Breast epithelium (tissue), 4 donors: Measurements from ENCODE around the gene DNAJC2. TPM values are rescaled to one million over a fixed set of nuclear protein-coding genes. Genes with fewer than 3 reads are reported as not detected.

ENCODE experiments used
- DNase-seq, 2 donors: peaks; one replicate each; pipeline ENCODE4 v3.0.0-alpha.2; 2019; ENCODE audit warnings: low spot score in 2 of 2
- H3K27ac ChIP-seq, 2 donors: fragments of 200-600 bp; sonication (generic) in 1 of 2; one replicate each; pipeline ENCODE4 v1.5.1; 2016 to 2019; ENCODE audit warnings: mild to moderate bottlenecking in 1 of 2
- H3K27me3 ChIP-seq, 2 donors: fragments of 200-600 bp; sonication (generic) in 1 of 2; one replicate each; pipeline versions ENCODE4 v1.5.1 to v1.6.0; 2017 to 2019; ENCODE audit warnings: control low read depth in 1 of 2, mild to moderate bottlenecking in 1 of 2
- H3K36me3 ChIP-seq: fragments of 200-600 bp; one replicate; pipeline ENCODE4 v1.5.1; 2019
- H3K4me1 ChIP-seq, 2 donors: fragments of 200-600 bp; sonication (generic); one replicate each; pipeline ENCODE4 v1.5.1; 2016 to 2019; ENCODE audit warnings: control low read depth in 1 of 2
- H3K4me3 ChIP-seq, 3 donors: fragments of 200-600 bp; sonication (generic); 1 replicate in 2 of 3; 2 replicates in 1 of 3; pipeline ENCODE4 v1.5.1; 2016 to 2019; ENCODE audit warnings: mild to moderate bottlenecking in 3 of 3, moderate library complexity in 2 of 3
- H3K9me3 ChIP-seq, 2 donors: fragments of 200-600 bp; sonication (generic) in 1 of 2; one replicate each; pipeline ENCODE4 v1.5.1; 2016 to 2019; ENCODE audit warnings: control low read depth in 1 of 2
- POLR2A ChIP-seq: fragments of 450-650 bp; IDR thresholded peaks from one replicate; pipeline ENCODE4 v1.6.1; 2016; ENCODE audit warnings: antibody characterized with exemption, mild to moderate bottlenecking, moderate library complexity
- POLR2AphosphoS5 ChIP-seq, 3 donors: sonication (generic); formaldehyde crosslinking; IDR thresholded peaks; one replicate each; pipeline ENCODE4 v1.6.1; 2017; ENCODE audit warnings: antibody characterized with exemption in 3 of 3
- intact Hi-C: fragments of 100-400 bp; cut with DNase I; formaldehyde crosslinking; loops from one replicate; pipeline ENCODE4 v1.15.1; 2023; ENCODE audit warnings: low total_unique reads
- total RNA-seq, 3 donors: library from RNA; depleted of rRNA; stranded (reverse); fragments of >200 nt; gene quantifications; one replicate each; pipeline ENCODE4 v1.1.0, GENCODE V29; 2016
- TF ChIP-seq, protein P1 (sequence below), 3 donors: fragments of 450-650 bp; IDR thresholded peaks; one replicate each; pipeline ENCODE4 v1.5.1; 2016 to 2017; ENCODE audit warnings: antibody characterized with exemption in 3 of 3, mild to moderate bottlenecking in 3 of 3, moderate library complexity in 3 of 3

Gene DNAJC2
- total RNA-seq, 3 donors from 2014 or later = 12.8 to 26.1 (median 21.3) TPM

DNA sequence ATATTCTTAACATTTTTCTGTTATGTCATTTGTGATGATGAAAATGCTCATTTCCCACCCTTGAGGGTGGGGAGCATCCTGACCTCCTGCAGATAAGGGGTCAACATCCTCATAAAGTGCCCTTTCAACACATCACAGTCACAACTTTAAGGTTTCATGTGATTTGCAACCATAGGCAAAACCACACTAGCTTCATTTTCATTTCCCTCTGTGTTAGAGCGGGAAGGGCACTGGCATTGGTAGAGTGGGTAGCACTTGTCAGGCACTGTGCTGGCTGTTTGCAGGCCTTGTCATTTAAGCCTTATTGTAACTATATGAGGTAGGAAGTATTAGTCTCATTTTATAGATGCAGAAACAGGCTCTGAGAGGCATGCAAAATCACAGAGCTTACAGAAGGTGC lies 42.7 kb upstream of the DNAJC2 start:
- no peaks in the 10 kb centered on the region for H3K4me1 ChIP-seq
- TF ChIP-seq POLR2AphosphoS5 (IDR thresholded peaks at IDR 0.05) (no peak), POLR2A (no peak)
- TF ChIP-seq, protein P1, sequence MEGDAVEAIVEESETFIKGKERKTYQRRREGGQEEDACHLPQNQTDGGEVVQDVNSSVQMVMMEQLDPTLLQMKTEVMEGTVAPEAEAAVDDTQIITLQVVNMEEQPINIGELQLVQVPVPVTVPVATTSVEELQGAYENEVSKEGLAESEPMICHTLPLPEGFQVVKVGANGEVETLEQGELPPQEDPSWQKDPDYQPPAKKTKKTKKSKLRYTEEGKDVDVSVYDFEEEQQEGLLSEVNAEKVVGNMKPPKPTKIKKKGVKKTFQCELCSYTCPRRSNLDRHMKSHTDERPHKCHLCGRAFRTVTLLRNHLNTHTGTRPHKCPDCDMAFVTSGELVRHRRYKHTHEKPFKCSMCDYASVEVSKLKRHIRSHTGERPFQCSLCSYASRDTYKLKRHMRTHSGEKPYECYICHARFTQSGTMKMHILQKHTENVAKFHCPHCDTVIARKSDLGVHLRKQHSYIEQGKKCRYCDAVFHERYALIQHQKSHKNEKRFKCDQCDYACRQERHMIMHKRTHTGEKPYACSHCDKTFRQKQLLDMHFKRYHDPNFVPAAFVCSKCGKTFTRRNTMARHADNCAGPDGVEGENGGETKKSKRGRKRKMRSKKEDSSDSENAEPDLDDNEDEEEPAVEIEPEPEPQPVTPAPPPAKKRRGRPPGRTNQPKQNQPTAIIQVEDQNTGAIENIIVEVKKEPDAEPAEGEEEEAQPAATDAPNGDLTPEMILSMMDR (IDR thresholded peaks at IDR 0.05) = no peak
- no peak overlapping the region for H3K27ac ChIP-seq
- DNase-seq = no peak
- no peaks in the 10 kb centered on the region for H3K27me3 ChIP-seq
- no peaks in the 10 kb centered on the region for H3K9me3 ChIP-seq
- H3K4me3 ChIP-seq = no peak overlapping the region
- intact Hi-C loops = no loop called here
- no peaks in the 10 kb centered on the region for H3K36me3 ChIP-seq

- no peaks in the 10 kb centered on the region for H3K9me3 ChIP-seq
- no peaks in the 10 kb centered on the region for H3K4me1 ChIP-seq
- H3K27ac ChIP-seq = no peak overlapping the region
- no peaks in the 10 kb centered on the region for H3K36me3 ChIP-seq
- TF ChIP-seq, protein P1 (IDR thresholded peaks at IDR 0.05) = no peak
- no peak for TF ChIP-seq POLR2A
- no peak for TF ChIP-seq POLR2AphosphoS5 (IDR thresholded peaks at IDR 0.05)
- H3K4me3 ChIP-seq = no peak overlapping the region
- intact Hi-C loops = no loop called here
- H3K27me3 ChIP-seq = no peaks in the 10 kb centered on the region
- DNase-seq = no peak
Observed at GRCh38 chr7:103382032-103382402, 37.5 kb upstream of the DNAJC2 start.

DNA sequence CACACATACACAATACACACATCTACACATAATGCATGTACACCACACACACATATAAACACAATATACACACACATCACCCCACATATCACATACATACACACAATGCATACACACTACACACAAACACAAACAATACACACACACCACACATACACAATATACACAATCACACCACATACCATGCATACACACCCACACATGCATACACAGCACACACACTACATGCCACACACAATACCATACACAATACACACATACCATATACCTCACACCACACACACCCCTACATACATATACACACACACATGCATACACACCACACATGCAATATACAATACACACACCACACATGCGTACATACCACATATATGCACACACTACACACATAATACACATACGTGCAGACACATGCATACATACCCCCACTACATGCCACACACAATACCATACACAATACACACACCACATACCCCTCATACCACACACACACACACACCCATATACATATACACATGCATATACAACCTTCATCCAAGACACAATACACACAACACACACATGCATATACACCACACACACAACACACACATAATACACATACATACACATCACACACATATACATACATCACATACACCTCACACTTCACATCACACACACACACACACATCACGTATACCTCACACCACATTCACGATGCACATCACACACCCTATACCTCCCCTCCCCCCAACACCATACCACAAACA lies 36.9 kb upstream of the DNAJC2 start:
- TF ChIP-seq, protein P1 (IDR thresholded peaks at IDR 0.05) = no peak
- TF ChIP-seq POLR2AphosphoS5 (IDR thresholded peaks at IDR 0.05) = no peak
- TF ChIP-seq POLR2A = no peak
- Histone ChIP-seq H3K36me3 (no peaks in the 10 kb centered on the region), H3K4me3 (no peak overlapping the region)

DNA sequence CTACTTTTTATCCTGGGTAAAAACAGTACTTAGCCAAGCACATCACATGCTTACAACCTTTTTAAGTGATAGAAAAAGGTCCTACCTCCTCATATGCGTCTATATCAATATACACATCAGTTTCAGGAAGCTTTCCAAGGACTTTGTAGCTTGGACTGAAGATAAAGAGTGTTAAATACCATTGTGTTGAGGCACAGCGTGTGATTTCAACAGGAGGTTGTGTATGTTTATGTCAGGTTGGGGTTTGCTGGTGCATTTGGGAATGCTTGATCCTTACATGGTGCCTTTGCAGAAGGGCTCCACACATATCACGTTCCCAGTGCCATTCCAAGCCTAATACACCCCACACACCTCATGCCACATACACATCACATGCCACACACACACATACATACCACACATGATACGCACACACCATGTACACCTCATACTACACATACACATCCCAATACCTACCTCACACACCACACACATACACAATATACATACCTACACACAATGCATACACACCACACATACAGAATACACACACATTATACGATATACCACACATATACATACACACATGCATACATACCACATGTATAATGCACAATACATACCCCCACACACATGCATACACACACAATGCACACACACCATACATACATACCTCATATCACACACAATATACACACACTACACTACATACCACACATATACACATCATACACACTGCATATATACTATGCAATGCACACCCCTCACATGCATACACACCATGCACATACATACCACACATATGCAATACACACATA lies 36.0 kb upstream of the DNAJC2 start:
- no peak overlapping the region for H3K4me3 ChIP-seq
- DNase-seq = no peak
- no peaks in the 10 kb centered on the region for H3K27me3 ChIP-seq
- no peak overlapping the region for H3K27ac ChIP-seq
- TF ChIP-seq POLR2AphosphoS5 (IDR thresholded peaks at IDR 0.05) (no peak), POLR2A (no peak)
- TF ChIP-seq, protein P1 (IDR thresholded peaks at IDR 0.05) = no peak
- intact Hi-C loops = no loop called here
- no peaks in the 10 kb centered on the region for H3K4me1 ChIP-seq
- no peaks in the 10 kb centered on the region for H3K36me3 ChIP-seq
- no peaks in the 10 kb centered on the region for H3K9me3 ChIP-seq

More for the DNA sequence above, 36.9 kb upstream of the DNAJC2 start:
- Histone ChIP-seq H3K27ac (no peak overlapping the region), H3K27me3 (no peaks in the 10 kb centered on the region), H3K4me1 (no peaks in the 10 kb centered on the region), H3K9me3 (no peaks in the 10 kb centered on the region)
- no peak for DNase-seq
- intact Hi-C loops = no loop called here
